Measurements from ENCODE around the gene FAM89B. TPM values are rescaled to one million over a fixed set of nuclear protein-coding genes. Genes with fewer than 3 reads are reported as not detected.
A peak's percentile ranks its signal among the peaks of the same experiment; 100 is the strongest.

Gene FAM89B
- polyA plus RNA-seq, 2 donors, result 27.9 to 36.5 TPM

GRCh38 chr11:65538915-65539743, 33.2 kb upstream of the FAM89B start:
- Histone ChIP-seq H3K4me3 (ENCODE audit: low read depth in 1 of 2, low read length in 2 of 2) (peak overlapping the region; percentile 40 to 64), H3K36me3 (ENCODE audit: control insufficient read depth in 2 of 2, insufficient read depth in 2 of 2, low read length in 1 of 2) (peaks cover 5 to 30% of the 10 kb centered on the region in 2 donors), H3K27ac (ENCODE audit: low read depth in 2 of 2, low read length in 1 of 2) (peak overlapping the region; percentile 93 to 97), H3K4me1 (ENCODE audit: control insufficient read depth in 2 of 2, insufficient read depth in 2 of 2, low read length in 1 of 2) (peaks cover 0 to 23% of the 10 kb centered on the region in 2 donors), H3K9me3 (ENCODE audit: control insufficient read depth in 2 of 2, insufficient read depth in 1 of 2, low read depth in 1 of 2, low read length in 1 of 2) (no peaks in the 10 kb centered on the region), H3K27me3 (ENCODE audit: control insufficient read depth in 1 of 2, insufficient read depth in 2 of 2, low read length in 2 of 2) (no peaks in the 10 kb centered on the region)
- 62 to 75% methylated on average over 79 to 92 of the region's 92 CpGs for WGBS, 2 donors

- peaks cover 0 to 23% of the 10 kb centered on the region in 2 donors for H3K4me1 ChIP-seq (ENCODE audit: control insufficient read depth in 2 of 2, insufficient read depth in 2 of 2, low read length in 1 of 2)
- H3K27ac ChIP-seq (ENCODE audit: low read depth in 2 of 2, low read length in 1 of 2), result peak overlapping the region; percentile 93 to 97
- H3K4me3 ChIP-seq (ENCODE audit: low read depth in 1 of 2, low read length in 2 of 2), result peak overlapping the region; percentile 40 to 64
- H3K27me3 ChIP-seq (ENCODE audit: control insufficient read depth in 1 of 2, insufficient read depth in 2 of 2, low read length in 2 of 2), result no peaks in the 10 kb centered on the region
- H3K36me3 ChIP-seq (ENCODE audit: control insufficient read depth in 2 of 2, insufficient read depth in 2 of 2, low read length in 1 of 2), result peaks cover 5 to 30% of the 10 kb centered on the region in 2 donors
- no peaks in the 10 kb centered on the region for H3K9me3 ChIP-seq (ENCODE audit: control insufficient read depth in 2 of 2, insufficient read depth in 1 of 2, low read depth in 1 of 2, low read length in 1 of 2)
- 12% methylated on average over 60 of the region's 60 CpGs for WGBS, 2 donors
These were observed 32.5 kb upstream of the FAM89B start for GRCh38 chr11:65539744-65540289.

GRCh38 chr11:65540290-65541092, 31.8 kb upstream of the FAM89B start:
- 0 to 1% methylated on average over 67 to 78 of the region's 78 CpGs for WGBS, 2 donors
- peaks cover 0 to 24% of the 10 kb centered on the region in 2 donors for H3K4me1 ChIP-seq (ENCODE audit: control insufficient read depth in 2 of 2, insufficient read depth in 2 of 2, low read length in 1 of 2)
- peak overlapping the region; percentile 93 to 97 for H3K27ac ChIP-seq (ENCODE audit: low read depth in 2 of 2, low read length in 1 of 2)
- H3K9me3 ChIP-seq (ENCODE audit: control insufficient read depth in 2 of 2, insufficient read depth in 1 of 2, low read depth in 1 of 2, low read length in 1 of 2), result no peaks in the 10 kb centered on the region
- peak overlapping the region; percentile 40 to 64 for H3K4me3 ChIP-seq (ENCODE audit: low read depth in 1 of 2, low read length in 2 of 2)
- H3K27me3 ChIP-seq (ENCODE audit: control insufficient read depth in 1 of 2, insufficient read depth in 2 of 2, low read length in 2 of 2), result no peaks in the 10 kb centered on the region
- H3K36me3 ChIP-seq (ENCODE audit: control insufficient read depth in 2 of 2, insufficient read depth in 2 of 2, low read length in 1 of 2), result peaks cover 2 to 26% of the 10 kb centered on the region in 2 donors

- Histone ChIP-seq H3K27ac (ENCODE audit: low read depth in 2 of 2, low read length in 1 of 2) (peak overlapping the region; percentile 93 to 97), H3K27me3 (ENCODE audit: control insufficient read depth in 1 of 2, insufficient read depth in 2 of 2, low read length in 2 of 2) (no peaks in the 10 kb centered on the region), H3K4me1 (ENCODE audit: control insufficient read depth in 2 of 2, insufficient read depth in 2 of 2, low read length in 1 of 2) (peaks cover 0 to 30% of the 10 kb centered on the region in 2 donors), H3K9me3 (ENCODE audit: control insufficient read depth in 2 of 2, insufficient read depth in 1 of 2, low read depth in 1 of 2, low read length in 1 of 2) (no peaks in the 10 kb centered on the region), H3K4me3 (ENCODE audit: low read depth in 1 of 2, low read length in 2 of 2) (peak overlapping the region; percentile 40 to 64), H3K36me3 (ENCODE audit: control insufficient read depth in 2 of 2, insufficient read depth in 2 of 2, low read length in 1 of 2) (peaks cover 2 to 19% of the 10 kb centered on the region in 2 donors)
- WGBS, 2 donors, result 25 to 33% methylated on average over 18 of the region's 18 CpGs
These were observed 31.0 kb upstream of the FAM89B start for GRCh38 chr11:65541093-65541982.

GRCh38 chr11:65542738-65543390, 29.5 kb upstream of the FAM89B start:
- no peaks in the 10 kb centered on the region for H3K27me3 ChIP-seq (ENCODE audit: control insufficient read depth in 1 of 2, insufficient read depth in 2 of 2, low read length in 2 of 2)
- H3K27ac ChIP-seq (ENCODE audit: low read depth in 2 of 2, low read length in 1 of 2), result no peak overlapping the region
- no peaks in the 10 kb centered on the region for H3K9me3 ChIP-seq (ENCODE audit: control insufficient read depth in 2 of 2, insufficient read depth in 1 of 2, low read depth in 1 of 2, low read length in 1 of 2)
- H3K4me1 ChIP-seq (ENCODE audit: control insufficient read depth in 2 of 2, insufficient read depth in 2 of 2, low read length in 1 of 2), result peaks cover 0 to 35% of the 10 kb centered on the region in 2 donors
- H3K36me3 ChIP-seq (ENCODE audit: control insufficient read depth in 2 of 2, insufficient read depth in 2 of 2, low read length in 1 of 2), result peaks cover 1 to 12% of the 10 kb centered on the region in 2 donors
- WGBS, 2 donors, result 97 to 98% methylated on average over 3 of the region's 3 CpGs
- no peak overlapping the region for H3K4me3 ChIP-seq (ENCODE audit: low read depth in 1 of 2, low read length in 2 of 2)

GRCh38 chr11:65545853-65546216, 26.5 kb upstream of the FAM89B start:
- peaks cover 0 to 25% of the 10 kb centered on the region in 2 donors for H3K4me1 ChIP-seq (ENCODE audit: control insufficient read depth in 2 of 2, insufficient read depth in 2 of 2, low read length in 1 of 2)
- peak overlapping the region in 1 of 2 donors; percentile 55 for H3K4me3 ChIP-seq (ENCODE audit: low read depth in 1 of 2, low read length in 2 of 2)
- peaks cover 0 to 4% of the 10 kb centered on the region in 2 donors for H3K36me3 ChIP-seq (ENCODE audit: control insufficient read depth in 2 of 2, insufficient read depth in 2 of 2, low read length in 1 of 2)
- WGBS, 2 donors, result 43 to 48% methylated on average over 4 of the region's 4 CpGs
- no peaks in the 10 kb centered on the region for H3K9me3 ChIP-seq (ENCODE audit: control insufficient read depth in 2 of 2, insufficient read depth in 1 of 2, low read depth in 1 of 2, low read length in 1 of 2)
- peak overlapping the region; percentile 35 to 83 for H3K27ac ChIP-seq (ENCODE audit: low read depth in 2 of 2, low read length in 1 of 2)
- H3K27me3 ChIP-seq (ENCODE audit: control insufficient read depth in 1 of 2, insufficient read depth in 2 of 2, low read length in 2 of 2), result no peaks in the 10 kb centered on the region

GRCh38 chr11:65546217-65546958, 25.9 kb upstream of the FAM89B start:
- peak overlapping the region; percentile 35 to 83 for H3K27ac ChIP-seq (ENCODE audit: low read depth in 2 of 2, low read length in 1 of 2)
- H3K27me3 ChIP-seq (ENCODE audit: control insufficient read depth in 1 of 2, insufficient read depth in 2 of 2, low read length in 2 of 2), result no peaks in the 10 kb centered on the region
- H3K4me1 ChIP-seq (ENCODE audit: control insufficient read depth in 2 of 2, insufficient read depth in 2 of 2, low read length in 1 of 2), result peaks cover 0 to 22% of the 10 kb centered on the region in 2 donors
- H3K4me3 ChIP-seq (ENCODE audit: low read depth in 1 of 2, low read length in 2 of 2), result peak overlapping the region; percentile 55 to 57
- H3K36me3 ChIP-seq (ENCODE audit: control insufficient read depth in 2 of 2, insufficient read depth in 2 of 2, low read length in 1 of 2), result peaks cover 0 to 4% of the 10 kb centered on the region in 2 donors
- WGBS, 2 donors, result 18 to 25% methylated on average over 57 to 64 of the region's 64 CpGs
- H3K9me3 ChIP-seq (ENCODE audit: control insufficient read depth in 2 of 2, insufficient read depth in 1 of 2, low read depth in 1 of 2, low read length in 1 of 2), result no peaks in the 10 kb centered on the region

- H3K27ac ChIP-seq (ENCODE audit: low read depth in 2 of 2, low read length in 1 of 2), result no peak overlapping the region
- WGBS, 2 donors, result 83% methylated on average over 49 to 52 of the region's 52 CpGs
These were observed 24.8 kb upstream of the FAM89B start for GRCh38 chr11:65547446-65548125.

More at GRCh38 chr11:65547446-65548125, 24.8 kb upstream of the FAM89B start:
- Histone ChIP-seq H3K9me3 (ENCODE audit: control insufficient read depth in 2 of 2, insufficient read depth in 1 of 2, low read depth in 1 of 2, low read length in 1 of 2) (no peaks in the 10 kb centered on the region), H3K4me3 (ENCODE audit: low read depth in 1 of 2, low read length in 2 of 2) (no peak overlapping the region), H3K4me1 (ENCODE audit: control insufficient read depth in 2 of 2, insufficient read depth in 2 of 2, low read length in 1 of 2) (peaks cover 0 to 17% of the 10 kb centered on the region in 2 donors), H3K36me3 (ENCODE audit: control insufficient read depth in 2 of 2, insufficient read depth in 2 of 2, low read length in 1 of 2) (peaks cover 0 to 7% of the 10 kb centered on the region in 2 donors), H3K27me3 (ENCODE audit: control insufficient read depth in 1 of 2, insufficient read depth in 2 of 2, low read length in 2 of 2) (no peaks in the 10 kb centered on the region)
